Stomach (tissue), 4 donors: ENCODE measurements around the gene PRG2.

Experiments
- CTCF ChIP-seq, 7 experiments: fragments of 450-650 bp in 4 of 7; fragments of 200-600 bp in 3 of 7; sonication (generic) in 3 of 7; IDR thresholded peaks; one replicate each; pipeline ENCODE4 v1.5.1; 2016 to 2019; ENCODE audit warnings: antibody characterized with exemption in 7 of 7, control low read depth in 2 of 7, mild to moderate bottlenecking in 1 of 7
- POLR2A ChIP-seq, 4 donors: fragments of 450-650 bp; IDR thresholded peaks; one replicate each; pipeline ENCODE4 v1.6.1; 2016; ENCODE audit warnings: antibody characterized with exemption in 4 of 4, control low read depth in 2 of 4, mild to moderate bottlenecking in 1 of 4, moderate library complexity in 1 of 4
- POLR2AphosphoS5 ChIP-seq, 3 donors: sonication (generic); formaldehyde crosslinking; IDR thresholded peaks; one replicate each; pipeline ENCODE4 v1.6.1; 2016; ENCODE audit warnings: antibody characterized with exemption in 3 of 3

- TF ChIP-seq POLR2A (IDR thresholded peaks at IDR 0.05): no peak
- TF ChIP-seq CTCF (IDR thresholded peaks at IDR 0.05): no peak
- TF ChIP-seq POLR2AphosphoS5 (IDR thresholded peaks at IDR 0.05): no peak
Measured at GRCh38 chr11:57421066-57421465, 30.6 kb upstream of the PRG2 start.
